Fibroblast of lung (primary cell): Measurements from ENCODE around the gene FNDC3B. TPM values are rescaled to one million over a fixed set of nuclear protein-coding genes. Genes with fewer than 3 reads are reported as not detected.

Experiments used
- DNase-seq, 2 donors: peaks; one replicate each; pipeline versions ENCODE4 v3.0.0 to v3.0.0-alpha.2; 2010; ENCODE audit warnings: low read depth in 2 of 2
- H2AFZ ChIP-seq: 2 replicates; pipeline ENCODE4 v1.5.1; 2012; ENCODE audit warnings: low read length, control low read depth, inconsistent platforms
- H3K27ac ChIP-seq: 2 replicates; pipeline ENCODE4 v1.5.1; 2011; ENCODE audit warnings: low read length, control low read depth; ENCODE audit not compliant: insufficient read depth
- H3K27me3 ChIP-seq: 2 replicates; pipeline ENCODE4 v1.5.1; 2011; ENCODE audit warnings: mild to moderate bottlenecking, low read length; ENCODE audit not compliant: control insufficient read depth, insufficient read depth
- H3K36me3 ChIP-seq: 2 replicates; pipeline ENCODE4 v1.5.1; 2011; ENCODE audit warnings: low read length; ENCODE audit not compliant: control insufficient read depth, insufficient read depth
- H3K4me1 ChIP-seq: 2 replicates; pipeline ENCODE4 v1.5.1; 2011; ENCODE audit warnings: low read length; ENCODE audit not compliant: control insufficient read depth, insufficient read depth; ENCODE audit errors: extremely low read depth
- H3K4me2 ChIP-seq: 2 replicates; pipeline ENCODE4 v1.5.1; 2011; ENCODE audit warnings: low read length, control low read depth; ENCODE audit not compliant: insufficient read depth; ENCODE audit errors: extremely low read depth
- H3K4me3 ChIP-seq, 4 experiments: fragments of 200-600 bp in 1 of 4; sonication (generic) in 1 of 4; replicated peaks in 1 of 4; 2 replicates each; pipeline ENCODE4 v1.5.1; 2011 to 2016; ENCODE audit warnings: low read length in 4 of 4, low read depth in 3 of 4, mild to moderate bottlenecking in 3 of 4, control low read depth in 2 of 4, inconsistent platforms in 1 of 4, mixed read lengths in 1 of 4; ENCODE audit not compliant: insufficient read depth in 1 of 4; ENCODE audit errors: control extremely low read depth in 1 of 4
- H3K79me2 ChIP-seq: 2 replicates; pipeline ENCODE4 v1.5.1; 2012; ENCODE audit warnings: mild to moderate bottlenecking, low read length, inconsistent platforms; ENCODE audit not compliant: control insufficient read depth, insufficient read depth
- H3K9ac ChIP-seq: 2 replicates; pipeline ENCODE4 v1.5.1; 2011; ENCODE audit warnings: mild to moderate bottlenecking, low read length, control low read depth; ENCODE audit not compliant: insufficient read depth
- H3K9me3 ChIP-seq: 2 replicates; pipeline ENCODE4 v1.5.1; 2012; ENCODE audit warnings: low read depth, low read length; ENCODE audit not compliant: control insufficient read depth, insufficient read depth
- H4K20me1 ChIP-seq: 2 replicates; pipeline ENCODE4 v1.5.1; 2011; ENCODE audit warnings: low read length; ENCODE audit not compliant: control insufficient read depth, insufficient read depth; ENCODE audit errors: extremely low read depth
- EZH2 ChIP-seq: IDR thresholded peaks from 2 replicates; pipeline ENCODE4 v1.5.1; 2012; ENCODE audit warnings: low read length, control low read depth, mild to moderate bottlenecking; ENCODE audit errors: missing control alignments
- polyA plus RNA-seq, 2 donors: library from polyadenylated mRNA; depleted of rRNA in 1 of 2; stranded (reverse) in 1 of 2; unstranded in 1 of 2; fragments of >200 nt; gene quantifications; 2 replicates each; pipeline ENCODE4 v1.2.1, GENCODE V29; 2011 to 2012; ENCODE audit warnings: missing spikeins in 1 of 2
- total RNA-seq: library from RNA; depleted of rRNA; stranded (reverse); fragments of >200 nt; gene quantifications from 2 replicates; pipeline ENCODE4 v1.2.1, GENCODE V29; 2014
- TF ChIP-seq, protein P1 (sequence below), 2 donors: IDR thresholded peaks in 1 of 2; conservative IDR thresholded peaks in 1 of 2; 1 replicate in 1 of 2; 2 replicates in 1 of 2; pipeline ENCODE4 v1.5.1; 2011 to 2012; ENCODE audit warnings: low read length in 2 of 2, control low read depth in 1 of 2, inconsistent platforms in 1 of 2, low read depth in 1 of 2, mild to moderate bottlenecking in 1 of 2

The FNDC3B gene
- total and polyA plus RNA-seq, 2 donors (not counting 1 experiment from before 2014, with no cell fraction given) = 26.1 to 76.8 TPM

GRCh38 chr3:172007065-172007370, 32.4 kb upstream of the FNDC3B start:
- Histone ChIP-seq H3K9ac (no peak overlapping the region), H3K27me3 (no peaks in the 10 kb centered on the region), H3K4me3 (no peak overlapping the region), H3K27ac (no peak overlapping the region), H3K9me3 (no peaks in the 10 kb centered on the region), H3K79me2 (no peaks in the 10 kb centered on the region), H3K4me2 (no peak overlapping the region), H4K20me1 (no peaks in the 10 kb centered on the region), H3K36me3 (no peaks in the 10 kb centered on the region), H2AFZ (no peak overlapping the region), H3K4me1 (no peaks in the 10 kb centered on the region)
- TF ChIP-seq, protein P1, sequence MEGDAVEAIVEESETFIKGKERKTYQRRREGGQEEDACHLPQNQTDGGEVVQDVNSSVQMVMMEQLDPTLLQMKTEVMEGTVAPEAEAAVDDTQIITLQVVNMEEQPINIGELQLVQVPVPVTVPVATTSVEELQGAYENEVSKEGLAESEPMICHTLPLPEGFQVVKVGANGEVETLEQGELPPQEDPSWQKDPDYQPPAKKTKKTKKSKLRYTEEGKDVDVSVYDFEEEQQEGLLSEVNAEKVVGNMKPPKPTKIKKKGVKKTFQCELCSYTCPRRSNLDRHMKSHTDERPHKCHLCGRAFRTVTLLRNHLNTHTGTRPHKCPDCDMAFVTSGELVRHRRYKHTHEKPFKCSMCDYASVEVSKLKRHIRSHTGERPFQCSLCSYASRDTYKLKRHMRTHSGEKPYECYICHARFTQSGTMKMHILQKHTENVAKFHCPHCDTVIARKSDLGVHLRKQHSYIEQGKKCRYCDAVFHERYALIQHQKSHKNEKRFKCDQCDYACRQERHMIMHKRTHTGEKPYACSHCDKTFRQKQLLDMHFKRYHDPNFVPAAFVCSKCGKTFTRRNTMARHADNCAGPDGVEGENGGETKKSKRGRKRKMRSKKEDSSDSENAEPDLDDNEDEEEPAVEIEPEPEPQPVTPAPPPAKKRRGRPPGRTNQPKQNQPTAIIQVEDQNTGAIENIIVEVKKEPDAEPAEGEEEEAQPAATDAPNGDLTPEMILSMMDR (conservative IDR thresholded peaks at IDR 0.05 in 1 of 2, IDR thresholded peaks at IDR 0.05 in 1 of 2; ENCODE audit: low read depth in 1 of 2, low read length in 2 of 2) = no peak
- no peak for TF ChIP-seq EZH2
- no peak for DNase-seq

DNA sequence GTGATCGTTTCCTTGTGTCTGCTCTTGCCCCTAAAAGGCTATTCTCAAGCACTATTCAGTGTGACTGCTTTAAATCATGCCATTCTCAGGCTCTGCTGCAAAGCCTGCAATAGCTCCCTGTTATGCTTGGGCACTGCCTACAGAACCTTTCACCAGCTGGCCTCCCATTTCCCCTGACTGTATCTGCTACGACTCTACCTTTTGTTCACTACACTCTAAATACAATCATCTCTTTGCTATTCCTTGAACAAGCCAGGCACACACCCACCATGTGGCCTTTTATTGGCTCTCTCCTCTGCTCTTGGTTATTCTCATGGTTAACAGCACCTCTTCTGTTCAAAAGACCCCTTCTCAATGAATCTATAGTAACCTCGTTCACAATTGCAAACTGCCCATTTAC, 29.6 kb upstream of the FNDC3B start:
- no peaks in the 10 kb centered on the region for H3K4me1 ChIP-seq
- no peaks in the 10 kb centered on the region for H3K27me3 ChIP-seq
- DNase-seq = peak in 1 of 2 donors; percentile 3
- no peak overlapping the region for H3K27ac ChIP-seq
- H3K79me2 ChIP-seq = no peaks in the 10 kb centered on the region
- H3K9ac ChIP-seq = no peak overlapping the region
- no peaks in the 10 kb centered on the region for H3K9me3 ChIP-seq
- no peaks in the 10 kb centered on the region for H4K20me1 ChIP-seq
- no peaks in the 10 kb centered on the region for H3K36me3 ChIP-seq
- no peak overlapping the region for H2AFZ ChIP-seq
- H3K4me2 ChIP-seq = no peak overlapping the region
- no peak overlapping the region for H3K4me3 ChIP-seq
- TF ChIP-seq, protein P1 (conservative IDR thresholded peaks at IDR 0.05 in 1 of 2, IDR thresholded peaks at IDR 0.05 in 1 of 2; ENCODE audit: low read depth in 1 of 2, low read length in 2 of 2) = no peak
- no peak for TF ChIP-seq EZH2

- no peak overlapping the region for H3K27ac ChIP-seq
- H4K20me1 ChIP-seq = no peaks in the 10 kb centered on the region
- no peaks in the 10 kb centered on the region for H3K79me2 ChIP-seq
- no peak overlapping the region for H3K4me2 ChIP-seq
- TF ChIP-seq, protein P1 (conservative IDR thresholded peaks at IDR 0.05 in 1 of 2, IDR thresholded peaks at IDR 0.05 in 1 of 2; ENCODE audit: low read depth in 1 of 2, low read length in 2 of 2) = no peak
- TF ChIP-seq EZH2 = no peak
- no peaks in the 10 kb centered on the region for H3K9me3 ChIP-seq
- no peak overlapping the region for H2AFZ ChIP-seq
- H3K4me1 ChIP-seq = no peaks in the 10 kb centered on the region
- DNase-seq = no peak
- H3K9ac ChIP-seq = no peak overlapping the region
- H3K36me3 ChIP-seq = no peaks in the 10 kb centered on the region
- H3K27me3 ChIP-seq = no peaks in the 10 kb centered on the region
- H3K4me3 ChIP-seq = no peak overlapping the region
These were observed 26.6 kb upstream of the FNDC3B start for GRCh38 chr3:172012775-172013174.
